Stimulated activated CD8-positive, alpha-beta memory T cell treated with anti-CD3 and anti-CD28 coated beads, Interleukin-12 subunit alpha, Interleukin-12 subunit beta, amount 100 ng/mL, for 4 hours (primary cell): ENCODE data around the gene CHST10.
"Not testable (repeated sequence)": the region's sequence is repeated elsewhere in the genome, so short reads cannot be mapped to it uniquely, and the experiment has no call there.

Source experiments
- DNase-seq: peaks from one replicate; pipeline ENCODE4 v3.0.0-alpha.2; 2020; ENCODE audit warnings: low read depth

The CHST10 gene, protein sequence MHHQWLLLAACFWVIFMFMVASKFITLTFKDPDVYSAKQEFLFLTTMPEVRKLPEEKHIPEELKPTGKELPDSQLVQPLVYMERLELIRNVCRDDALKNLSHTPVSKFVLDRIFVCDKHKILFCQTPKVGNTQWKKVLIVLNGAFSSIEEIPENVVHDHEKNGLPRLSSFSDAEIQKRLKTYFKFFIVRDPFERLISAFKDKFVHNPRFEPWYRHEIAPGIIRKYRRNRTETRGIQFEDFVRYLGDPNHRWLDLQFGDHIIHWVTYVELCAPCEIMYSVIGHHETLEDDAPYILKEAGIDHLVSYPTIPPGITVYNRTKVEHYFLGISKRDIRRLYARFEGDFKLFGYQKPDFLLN

GRCh38 chr2:100416935-100417710 lies at the start of gene CHST10:
Gene CHST10 (minus strand): TSS chr2:100417668. CDS start chr2:100406675, 10,993 bp downstream.
- peak; percentile 50 for DNase-seq

DNA sequence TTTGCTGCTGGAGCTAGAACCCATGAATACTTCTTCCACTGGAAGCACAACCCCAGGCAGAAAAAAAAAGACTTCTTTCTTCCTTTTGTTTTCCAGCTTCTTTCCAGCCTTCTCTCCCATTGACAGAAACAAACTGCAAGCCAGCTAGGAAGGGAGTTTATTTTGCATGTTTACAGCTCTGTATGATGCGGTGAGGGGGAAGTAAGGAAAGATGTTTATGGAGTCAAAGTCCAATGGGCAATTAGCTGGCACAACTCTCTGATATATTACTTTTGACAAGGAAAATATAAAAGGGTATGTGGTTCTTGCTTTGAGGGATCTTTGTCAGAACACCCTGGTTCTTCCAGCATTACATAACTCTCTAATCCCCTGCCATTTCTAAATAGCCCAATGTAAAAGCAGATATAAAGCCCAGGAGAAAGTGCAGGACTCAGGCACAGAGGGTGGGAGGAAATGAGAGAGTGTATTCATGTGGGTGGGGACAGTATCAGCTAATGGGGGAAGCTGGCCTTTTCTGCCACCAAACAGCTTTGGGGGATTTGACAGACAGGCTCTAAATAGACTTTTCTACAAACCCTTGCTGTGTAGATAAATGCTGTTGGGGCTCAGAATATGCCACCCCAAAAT lies 43.5 kb upstream of the CHST10 start:
- DNase-seq = no peak

GRCh38 chr2:100456357-100456756 lies 38.9 kb upstream of the CHST10 start:
- DNase-seq = not testable (repeated sequence)

- DNase-seq = no peak
Measured at GRCh38 chr2:100453853-100454252, 36.4 kb upstream of the CHST10 start.

DNA sequence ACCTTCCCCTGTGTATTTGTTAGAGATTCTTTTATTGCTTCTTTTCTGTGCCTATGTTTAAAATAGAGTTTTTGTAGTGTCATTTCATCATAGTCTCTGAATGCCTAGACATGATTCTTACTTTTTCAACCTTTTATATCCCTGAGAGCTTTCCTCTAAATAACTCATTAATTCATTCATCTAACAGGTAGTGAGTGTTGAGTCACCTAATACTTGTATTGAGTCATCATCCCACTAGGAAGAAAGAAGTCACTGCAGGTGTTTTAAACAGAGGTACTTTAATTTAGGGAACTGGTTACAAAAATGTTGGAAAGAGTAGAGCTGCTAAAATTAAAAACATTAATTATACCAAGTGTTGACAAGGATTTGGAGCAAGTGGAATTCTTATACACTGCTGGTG lies 34.3 kb upstream of the CHST10 start:
- DNase-seq = no peak

- DNase-seq = no peak
Measured at GRCh38 chr2:100451092-100451491, 33.6 kb upstream of the CHST10 start.

DNA sequence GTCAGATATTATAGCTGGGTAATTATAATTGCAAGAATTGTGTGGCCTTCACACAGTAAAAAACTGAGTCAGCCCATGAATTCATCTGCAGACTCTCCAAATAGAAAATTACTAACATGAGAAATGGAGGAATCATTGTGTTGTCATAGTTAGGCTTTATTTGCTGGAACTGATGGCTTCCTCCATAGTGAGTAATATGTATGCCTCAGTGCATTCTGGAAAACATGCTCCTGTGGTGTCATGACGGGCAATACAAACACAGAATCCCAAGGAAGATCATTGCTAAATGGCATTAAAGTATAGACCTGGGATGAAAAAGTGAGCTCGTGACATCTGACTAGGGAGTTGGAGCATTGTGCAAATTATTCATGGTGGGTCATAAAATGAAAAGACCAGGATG lies 29.2 kb upstream of the CHST10 start:
- DNase-seq = no peak

GRCh38 chr2:100437751-100438150 lies 20.3 kb upstream of the CHST10 start:
- DNase-seq = no peak

GRCh38 chr2:100429726-100430125 lies 12.3 kb upstream of the CHST10 start:
- DNase-seq = no peak

GRCh38 chr2:100427627-100428258 lies 10.3 kb upstream of the CHST10 start:
- DNase-seq = peak; percentile 28

- DNase-seq = no peak
Measured at GRCh38 chr2:100427111-100427510, 9.6 kb upstream of the CHST10 start.

GRCh38 chr2:100426384-100426720 lies 8.9 kb upstream of the CHST10 start:
- DNase-seq = no peak

DNA sequence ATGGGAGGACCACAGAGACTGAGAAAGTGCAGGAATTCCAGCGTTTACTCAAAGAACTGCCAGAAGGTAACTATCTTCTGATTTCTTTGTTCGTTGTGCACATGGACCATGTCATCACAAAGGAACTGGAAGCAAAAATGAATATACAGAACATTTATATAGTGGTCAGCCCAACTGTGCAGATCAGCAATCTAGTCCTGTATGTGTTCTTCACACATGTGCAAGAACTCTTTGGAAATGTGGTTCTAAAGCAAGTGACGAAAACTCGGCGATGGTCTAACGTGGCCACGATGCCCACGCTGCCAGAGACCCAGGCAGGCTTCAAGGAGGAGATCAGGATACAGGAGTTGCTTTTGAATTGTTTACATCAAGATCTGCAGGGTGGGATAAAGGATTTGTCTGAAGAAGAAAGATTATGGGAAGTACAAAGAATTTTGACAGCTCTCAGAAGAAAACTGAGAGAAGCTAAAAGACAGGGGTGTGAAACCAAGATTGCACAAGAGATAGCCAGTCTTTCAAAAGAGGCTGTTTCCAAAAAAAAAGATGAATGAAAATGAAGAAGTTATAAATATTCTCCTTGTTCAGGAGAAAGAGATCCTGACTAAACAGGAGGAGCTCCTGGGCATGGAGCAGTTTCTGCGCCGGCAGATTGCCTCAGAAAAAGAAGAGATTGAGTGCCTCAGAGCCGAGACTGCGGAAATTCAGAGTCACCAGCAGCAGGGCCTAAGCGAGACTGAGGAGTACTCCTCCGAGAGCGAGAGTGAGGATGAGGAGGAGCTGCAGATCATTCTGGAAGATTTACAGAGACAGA lies 8.3 kb upstream of the CHST10 start:
- no peak for DNase-seq

GRCh38 chr2:100425107-100425506 lies 7.6 kb upstream of the CHST10 start:
- no peak for DNase-seq

- no peak for DNase-seq
Measured at GRCh38 chr2:100424277-100424875, 6.9 kb upstream of the CHST10 start.

DNA sequence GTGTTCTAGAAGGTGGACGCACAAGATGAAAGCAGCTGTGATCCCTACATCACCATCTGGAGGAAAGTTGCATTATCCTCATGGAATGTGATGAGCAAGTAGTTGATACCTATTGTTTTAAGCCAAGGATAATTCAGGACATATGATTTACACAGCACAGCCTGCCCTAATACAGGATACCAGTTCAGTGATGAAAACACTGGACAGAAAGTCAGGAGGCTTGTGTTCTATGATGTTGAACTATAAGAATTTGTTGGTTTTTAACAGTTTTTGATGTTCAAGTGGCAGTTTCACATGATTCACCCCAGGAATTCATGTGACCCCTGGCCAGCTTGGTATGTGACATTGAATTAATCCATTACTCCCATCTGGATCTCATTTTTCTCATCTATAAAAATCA lies 6.2 kb upstream of the CHST10 start:
- DNase-seq = no peak

- no peak for DNase-seq
Measured at GRCh38 chr2:100422320-100423055, 5.0 kb upstream of the CHST10 start.

DNA sequence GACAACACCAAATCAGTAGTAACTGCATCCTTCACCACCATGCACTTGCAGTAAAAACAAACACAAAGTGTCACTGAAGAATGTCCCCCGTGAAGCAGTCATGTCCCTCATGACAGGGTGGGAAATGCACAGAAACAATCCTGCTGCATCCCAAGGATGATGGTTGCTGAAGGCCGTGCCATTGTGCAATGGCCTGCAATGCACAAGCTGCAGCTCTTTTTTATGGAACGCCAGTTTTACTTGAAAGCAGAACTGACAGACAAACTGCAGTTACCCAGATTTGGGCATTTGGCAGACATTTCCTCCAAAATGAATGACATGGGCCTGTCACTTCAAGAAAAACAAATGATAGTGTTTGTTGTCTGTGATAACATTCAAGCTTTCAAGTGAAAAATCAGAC lies 2.4 kb upstream of the CHST10 start:
- DNase-seq = no peak

DNA sequence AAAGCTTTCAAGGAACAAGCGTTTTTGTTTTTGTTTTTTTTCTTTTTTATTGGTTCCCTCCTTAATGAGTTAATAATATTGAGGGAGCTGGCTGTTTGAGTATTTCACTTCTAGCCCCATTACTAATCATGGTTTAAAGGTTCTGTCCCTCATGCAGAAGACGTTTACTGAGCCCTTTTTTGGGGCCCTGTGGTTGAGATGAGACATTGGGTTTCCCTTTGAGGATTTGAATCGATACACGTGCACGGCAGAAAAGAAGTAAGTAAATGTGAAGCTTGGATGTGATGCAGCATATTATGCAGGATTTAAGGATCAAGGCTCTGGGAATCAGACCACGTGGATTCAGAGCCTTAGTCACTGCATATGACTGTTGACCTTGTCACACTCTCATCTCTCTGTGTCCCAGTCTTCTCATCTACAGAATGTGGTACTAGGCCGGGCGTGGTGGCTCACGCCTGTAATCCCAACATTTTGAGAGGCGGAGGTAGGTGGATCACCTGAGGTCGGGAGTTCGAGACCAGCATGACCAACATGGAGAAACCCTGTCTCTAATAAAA lies 1.0 kb upstream of the CHST10 start:
- no peak for DNase-seq

GRCh38 chr2:100417711-100418124 lies 250 bp upstream of the CHST10 start:
- no peak for DNase-seq
